H1 (cell line): ENCODE data around the gene PKN1. TPM values are rescaled to one million over a fixed set of nuclear protein-coding genes. Genes with fewer than 3 reads are reported as not detected.
A peak's percentile ranks its signal among the peaks of the same experiment; 100 is the strongest.

Experiments used
- CTCF ChIA-PET: fragments of 300-600 bp; sonication (Branson Sonifier 250); formaldehyde crosslinking; loops from one replicate; lab custom pipeline; 2021; ENCODE audit not compliant: partially characterized antibody; lab: Charles Lee
- POLR2A ChIA-PET: fragments of 300-600 bp; sonication (Branson Sonifier 250); formaldehyde crosslinking; loops from one replicate; lab custom pipeline; 2021; ENCODE audit warnings: inconsistent platforms; ENCODE audit not compliant: partially characterized antibody; lab: Charles Lee
- DNase-seq, 2 experiments: peaks; one replicate each; pipeline versions ENCODE4 v3.0.0 to v3.0.0-alpha.2; 2010 to 2022; ENCODE audit warnings: low spot score in 2 of 2, low read depth in 1 of 2, mixed read lengths in 1 of 2
- FAIRE-seq: peaks from 2 replicates; lab custom pipeline; 2011; peaks lifted over from hg19 to GRCh38; lab: Jason Lieb, UNC
- H2AFZ ChIP-seq: 2 replicates; pipeline ENCODE4 v1.8.1; 2012; ENCODE audit warnings: low read length, inconsistent platforms
- H2AK5ac ChIP-seq: 2 replicates; pipeline ENCODE4 v1.6.1; 2013; ENCODE audit warnings: low read depth, low read length
- H2BK120ac ChIP-seq: replicated peaks from 2 replicates; pipeline ENCODE3; 2013; ENCODE audit warnings: low read depth, low read length, inconsistent platforms
- H2BK12ac ChIP-seq: 2 replicates; pipeline ENCODE4 v1.6.1; 2013; ENCODE audit warnings: low read depth, low read length
- H2BK15ac ChIP-seq: 2 replicates; pipeline ENCODE4 v1.6.1; 2013; ENCODE audit warnings: low read length
- H2BK20ac ChIP-seq: 2 replicates; pipeline ENCODE4 v1.6.1; 2013; ENCODE audit warnings: low read length
- H2BK5ac ChIP-seq: 2 replicates; pipeline ENCODE4 v1.6.1; 2013; ENCODE audit warnings: low read depth, low read length
- H3K14ac ChIP-seq: 2 replicates; pipeline ENCODE4 v1.6.1; 2013; ENCODE audit warnings: inconsistent platforms; ENCODE audit not compliant: insufficient read length
- H3K18ac ChIP-seq: 2 replicates; pipeline ENCODE4 v1.6.1; 2013; ENCODE audit warnings: low read length; ENCODE audit errors: extremely low read depth
- H3K23ac ChIP-seq: 2 replicates; pipeline ENCODE4 v1.6.1; 2013; ENCODE audit warnings: inconsistent platforms; ENCODE audit not compliant: insufficient read length
- H3K23me2 ChIP-seq: 2 replicates; pipeline ENCODE4 v1.6.1; 2013; ENCODE audit warnings: low read depth, low read length
- H3K27ac ChIP-seq: 2 replicates; pipeline ENCODE4 v1.6.1; 2011; ENCODE audit warnings: low read depth, low read length, inconsistent platforms
- H3K27me3 ChIP-seq, 4 experiments: replicated peaks in 1 of 4; 1 replicate in 1 of 4; 2 replicates in 3 of 4; pipeline versions ENCODE4 v1.6.1 to v1.8.1; 2011 to 2013; ENCODE audit warnings: low read length in 3 of 4, mild to moderate bottlenecking in 3 of 4, inconsistent platforms in 2 of 4, mixed read lengths in 2 of 4, moderate library complexity in 1 of 4; ENCODE audit not compliant: control insufficient read depth in 3 of 4, insufficient read depth in 3 of 4; ENCODE audit errors: extremely low read depth in 1 of 4
- H3K36me3 ChIP-seq, 4 experiments: 2 replicates each; pipeline versions ENCODE4 v1.6.1 to v1.8.1; 2011 to 2013; ENCODE audit warnings: mild to moderate bottlenecking in 4 of 4, low read length in 3 of 4, moderate library complexity in 2 of 4, control low read depth in 1 of 4, inconsistent platforms in 1 of 4; ENCODE audit not compliant: insufficient read depth in 4 of 4, control insufficient read depth in 2 of 4
- H3K4ac ChIP-seq: replicated peaks from 2 replicates; pipeline ENCODE3; 2013; ENCODE audit warnings: low read length, low read depth, mixed read lengths, inconsistent platforms; ENCODE audit not compliant: insufficient read length
- H3K4me1 ChIP-seq, 4 experiments: replicated peaks in 1 of 4; 1 replicate in 1 of 4; 2 replicates in 3 of 4; pipeline versions ENCODE4 v1.6.1 to v1.8.1; 2011 to 2013; ENCODE audit warnings: low read length in 3 of 4, inconsistent platforms in 2 of 4, mixed read lengths in 1 of 4; ENCODE audit not compliant: insufficient read depth in 4 of 4, control insufficient read depth in 3 of 4
- H3K4me2 ChIP-seq, 2 experiments: 2 replicates each; pipeline versions ENCODE4 v1.6.1 to v1.8.1; 2011 to 2013; ENCODE audit warnings: low read depth in 2 of 2, low read length in 2 of 2, control low read depth in 1 of 2, inconsistent platforms in 1 of 2, mild to moderate bottlenecking in 1 of 2; ENCODE audit not compliant: insufficient read depth in 1 of 2
- H3K4me3 ChIP-seq, 4 experiments: fragments of 200-600, 300-600 bp in 1 of 4; sonication (generic), shearing (Covaris generic), sonication (Bioruptor Twin) in 1 of 4; 2 replicates each; pipeline versions ENCODE4 v1.5.1 to v1.8.1; 2011 to 2016; ENCODE audit warnings: low read length in 4 of 4, low read depth in 3 of 4, control low read depth in 2 of 4, inconsistent platforms in 2 of 4, mild to moderate bottlenecking in 2 of 4, mixed read lengths in 1 of 4, moderate library complexity in 1 of 4; ENCODE audit not compliant: insufficient read depth in 2 of 4; ENCODE audit errors: extremely low read depth in 1 of 4
- H3K56ac ChIP-seq: replicated peaks from 2 replicates; pipeline ENCODE3; 2013; ENCODE audit warnings: low read depth, mild to moderate bottlenecking, mixed read lengths, low read length, inconsistent platforms; ENCODE audit not compliant: insufficient read length
- H3K79me1 ChIP-seq: 2 replicates; pipeline ENCODE4 v1.6.1; 2013; ENCODE audit warnings: low read depth, low read length, control low read depth
- H3K79me2 ChIP-seq, 2 experiments: 2 replicates each; pipeline versions ENCODE4 v1.6.1 to v1.8.1; 2012 to 2013; ENCODE audit warnings: low read length in 2 of 2, mild to moderate bottlenecking in 2 of 2, inconsistent platforms in 1 of 2; ENCODE audit not compliant: insufficient read depth in 2 of 2, control insufficient read depth in 1 of 2
- H3K9ac ChIP-seq, 4 experiments: replicated peaks in 1 of 4; 1 replicate in 1 of 4; 2 replicates in 3 of 4; pipeline versions ENCODE4 v1.6.1 to v1.8.1; 2011 to 2013; ENCODE audit warnings: low read depth in 3 of 4, low read length in 3 of 4, control low read depth in 2 of 4, mild to moderate bottlenecking in 2 of 4, moderate library complexity in 2 of 4, inconsistent platforms in 1 of 4; ENCODE audit errors: extremely low read depth in 1 of 4
- H3K9me3 ChIP-seq, 2 experiments: 2 replicates each; pipeline versions ENCODE4 v1.6.1 to v1.8.1; 2012 to 2013; ENCODE audit warnings: mild to moderate bottlenecking in 2 of 2, moderate library complexity in 2 of 2, control low read depth in 1 of 2, inconsistent platforms in 1 of 2, low read depth in 1 of 2, low read length in 1 of 2, mixed read lengths in 1 of 2; ENCODE audit not compliant: insufficient read depth in 2 of 2
- H4K20me1 ChIP-seq, 2 experiments: replicated peaks in 1 of 2; 2 replicates each; pipeline versions ENCODE3 to v1.8.1; 2011 to 2013; ENCODE audit warnings: inconsistent platforms in 2 of 2, low read length in 2 of 2, mild to moderate bottlenecking in 1 of 2; ENCODE audit not compliant: insufficient read depth in 2 of 2, control insufficient read depth in 1 of 2
- H4K5ac ChIP-seq: 2 replicates; pipeline ENCODE4 v1.6.1; 2013; ENCODE audit warnings: low read length, low read depth, mixed read lengths, inconsistent platforms; ENCODE audit not compliant: insufficient read length
- H4K8ac ChIP-seq: 2 replicates; pipeline ENCODE4 v1.8.0; 2013; ENCODE audit warnings: mild to moderate bottlenecking, moderate library complexity, low read length, inconsistent platforms; ENCODE audit not compliant: insufficient read depth; ENCODE audit errors: extremely low read depth
- H4K91ac ChIP-seq: replicated peaks from 2 replicates; pipeline ENCODE3; 2013; ENCODE audit warnings: low read length, mixed read lengths, inconsistent platforms; ENCODE audit not compliant: insufficient read length
- BACH1 ChIP-seq: IDR thresholded peaks from 2 replicates; pipeline ENCODE4 v1.6.1; 2012; ENCODE audit warnings: low read length, improper control_type of control experiment
- BCL11A ChIP-seq, 2 experiments: IDR thresholded peaks; one replicate each; pipeline ENCODE4 v1.6.1; 2011; ENCODE audit warnings: low read depth in 2 of 2, low read length in 2 of 2, mild to moderate bottlenecking in 2 of 2
- FOSL1 ChIP-seq: IDR thresholded peaks from 2 replicates; pipeline ENCODE4 v1.6.1; 2011; ENCODE audit warnings: mild to moderate bottlenecking, low read depth, low read length, moderate library complexity; ENCODE audit not compliant: insufficient read depth
- SIRT6 ChIP-seq: IDR thresholded peaks from one replicate; pipeline ENCODE4 v1.7.1; 2012; ENCODE audit warnings: low read length, inconsistent platforms
- SRF ChIP-seq: IDR thresholded peaks from 2 replicates; pipeline ENCODE4 v1.6.1; 2011; ENCODE audit warnings: mild to moderate bottlenecking, low read depth, low read length, moderate library complexity
- SUZ12 ChIP-seq: fragments of 200-600 bp; sonication (generic); IDR thresholded peaks from 2 replicates; pipeline ENCODE4 v1.6.1; 2012; ENCODE audit warnings: mild to moderate bottlenecking, inconsistent platforms, low read length, moderate library complexity, mixed read lengths
- TAF7 ChIP-seq: optimal IDR thresholded peaks from 2 replicates; pipeline ENCODE3; 2011; ENCODE audit warnings: low read depth, mild to moderate bottlenecking, inconsistent platforms, low read length, moderate library complexity, borderline replicate concordance
- TBP ChIP-seq: IDR thresholded peaks from 2 replicates; pipeline ENCODE4 v1.6.1; 2011; ENCODE audit warnings: low read depth, low read length, improper control_type of control experiment
- YY1 ChIP-seq: IDR thresholded peaks from 2 replicates; pipeline ENCODE4 v1.6.1; 2011; ENCODE audit warnings: low read depth, mild to moderate bottlenecking, low read length
- WGBS, 2 experiments: shearing (Covaris generic) in 1 of 2; methylation state at CpG; one replicate each; pipeline versions ENCODE4 v1.1.6 to v1.1.7; 2013 to 2015; ENCODE audit warnings: low lambda C conversion rate in 2 of 2, mixed read lengths in 2 of 2, inconsistent platforms in 1 of 2, low coverage in 1 of 2, missing lambda C conversion rate in 1 of 2; ENCODE audit not compliant: insufficient replicate concordance in 2 of 2, insufficient coverage in 1 of 2, insufficient read length in 1 of 2; ENCODE audit errors: extremely low coverage in 1 of 2, missing lambda C conversion rate in 1 of 2; 5-methylcytosine and 5-hydroxymethylcytosine counted together
- polyA plus RNA-seq, 7 experiments: library from polyadenylated mRNA; depleted of rRNA in 3 of 7; stranded (reverse) in 5 of 7; unstranded in 2 of 7; fragments of >200 nt in 5 of 7; fragments of 200-250 nt in 2 of 7; gene quantifications; 1 replicate in 5 of 7; 2 replicates in 1 of 7; 4 replicates in 1 of 7; pipeline versions ENCODE4 v1.2.1 to v1.2.3, GENCODE V29; 2011 to 2013; ENCODE audit warnings: missing spikeins in 2 of 7, mixed read lengths in 2 of 7
- total RNA-seq: library from RNA; stranded (reverse); fragmentation: NEBNext Ultra II Directional; extraction: Animal tissue kit (Norgen Biotek cat#: 25700); gene quantifications from 2 replicates; pipeline ENCODE4 v1.2.1, GENCODE V29; 2021

PKN1 gene
- total and polyA plus RNA-seq, 2 of the 8 experiments (the other 6 are each of a cell fraction or from before 2014, with no cell fraction given) = 65.2 to 162 TPM

DNA sequence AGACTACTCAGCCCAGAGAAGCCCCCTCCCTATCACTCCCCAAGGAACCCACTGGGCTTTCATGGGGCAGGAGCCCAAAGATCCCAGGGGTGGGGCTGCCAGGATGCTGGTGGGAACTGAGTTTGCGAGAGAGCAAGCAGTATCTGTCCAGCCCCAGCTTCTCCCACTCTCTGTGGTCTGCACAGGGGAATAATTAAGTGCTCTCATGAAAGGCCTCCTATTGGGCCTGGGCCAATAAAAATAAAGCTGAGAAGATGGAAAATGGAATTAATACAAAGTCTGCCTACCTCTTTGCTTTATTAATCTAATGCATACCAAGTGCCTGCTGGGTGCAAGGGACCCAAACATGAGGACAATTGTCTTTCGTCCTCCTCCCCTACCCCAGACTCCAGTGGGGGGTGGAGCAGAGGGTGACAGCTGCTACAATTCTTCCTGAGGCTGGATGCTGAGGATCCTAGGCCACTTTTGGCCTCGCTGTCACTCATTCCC is 19.4 kb upstream of the PKN1 start:
- H3K9me3 ChIP-seq = no peaks in the 10 kb centered on the region
- FAIRE-seq (no peak), DNase-seq (no peak)
- H3K36me3 ChIP-seq = peaks cover 28 to 42% (median 39%) of the 10 kb centered on the region in 4 experiments
- CTCF ChIA-PET = interaction anchor here (0.7 to 4.5 kb wide), 8 partner anchors 8 to 218 kb away, joined by 3 to 22 read pairs (median 3); partner anchors contain the start of gene PKN1
- TF ChIP-seq SIRT6 (no peak), SRF (no peak), SUZ12 (no peak), YY1 (no peak), TAF7 (no peak), BCL11A (IDR thresholded peaks at IDR 0.05; ENCODE audit: low read depth in 2 of 2, low read length in 2 of 2) (no peak), FOSL1 (no peak), BACH1 (no peak), TBP (no peak)
- WGBS, 2 experiments = 77% methylated on average over 3 of the region's 3 CpGs; no CpG with 5 or more reads in 1 of the 2 experiments
- H2BK12ac ChIP-seq = no peak overlapping the region
- H3K23me2 ChIP-seq = 0 out of 2 replicates have a peak, but pooled peaks cover 2% of the 10 kb centered on the region
- H3K4me3 ChIP-seq = no peak overlapping the region
- H4K91ac ChIP-seq = no peak overlapping the region
- H3K4me1 ChIP-seq = peaks cover 0 to 6% (median 0%) of the 10 kb centered on the region in 4 experiments; a peak in 3 of 7 replicates
- no peak overlapping the region; the same call in 1 of the 2 replicates for H4K8ac ChIP-seq
- no peak overlapping the region for H3K9ac ChIP-seq
- no peak overlapping the region for H2BK20ac ChIP-seq
- H3K56ac ChIP-seq = no peak overlapping the region
- H4K20me1 ChIP-seq = peaks cover 36 to 38% of the 10 kb centered on the region in 2 experiments
- no peak overlapping the region for H2BK5ac ChIP-seq
- POLR2A ChIA-PET = interaction anchor here (0.8 to 2.1 kb wide), 4 partner anchors 10 to 74 kb away, joined by 3 to 8 read pairs (median 6); no protein-coding TSS in a partner anchor
- no peak overlapping the region for H3K4ac ChIP-seq
- H2AFZ ChIP-seq = no peak overlapping the region
- H3K14ac ChIP-seq = no peak overlapping the region
- H3K23ac ChIP-seq = no peak overlapping the region
- H3K4me2 ChIP-seq = 0 out of 4 replicates have a peak overlapping the region, but pooled peaks of 1 of the 2 experiments have one; percentile 6
- no peak overlapping the region for H2BK15ac ChIP-seq
- no peak overlapping the region for H2AK5ac ChIP-seq
- no peak overlapping the region for H3K27ac ChIP-seq
- H3K79me1 ChIP-seq = peaks cover 14% of the 10 kb centered on the region
- H4K5ac ChIP-seq = no peak overlapping the region
- H3K18ac ChIP-seq = no peak overlapping the region
- no peak overlapping the region for H2BK120ac ChIP-seq
- H3K79me2 ChIP-seq = peaks cover 41 to 72% of the 10 kb centered on the region in 2 experiments
- no peaks in the 10 kb centered on the region for H3K27me3 ChIP-seq
